Ovary (tissue), 3 donors: ENCODE measurements around the gene KCNMB1.

Source experiments
- POLR2A ChIP-seq: fragments of 450-650 bp; IDR thresholded peaks from one replicate; pipeline ENCODE4 v1.6.1; 2017; ENCODE audit warnings: antibody characterized with exemption, mild to moderate bottlenecking, moderate library complexity
- TF ChIP-seq, protein P1 (sequence below), 3 donors: fragments of 450-650 bp in 2 of 3; fragments of 200-600 bp in 1 of 3; IDR thresholded peaks; one replicate each; pipeline versions ENCODE4 v1.5.1 to v1.8.0; 2016 to 2022; ENCODE audit warnings: antibody characterized with exemption in 3 of 3, mild to moderate bottlenecking in 1 of 3
- donor health status: DM: no; HTN: no; CAD: no.

DNA sequence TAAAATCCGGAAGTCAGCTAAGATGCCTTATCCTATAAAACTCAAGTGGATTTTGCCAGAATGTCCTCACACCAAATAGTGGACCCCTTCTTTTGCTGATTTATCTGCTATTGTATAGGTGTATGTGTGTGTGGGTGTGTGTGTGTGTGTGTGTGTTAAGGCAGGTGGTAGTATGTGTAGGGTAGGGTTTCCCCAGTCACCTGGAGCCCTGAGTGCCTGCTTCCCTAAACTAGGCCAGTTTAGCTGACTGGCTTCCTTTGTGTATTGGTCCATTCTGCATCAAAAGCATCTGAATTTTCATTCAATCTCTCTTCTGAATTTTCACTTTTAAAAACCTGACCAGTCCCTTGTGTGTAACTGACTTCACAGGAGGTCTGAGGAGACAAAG, 49.4 kb downstream of the KCNMB1 start:
- TF ChIP-seq, protein P1, sequence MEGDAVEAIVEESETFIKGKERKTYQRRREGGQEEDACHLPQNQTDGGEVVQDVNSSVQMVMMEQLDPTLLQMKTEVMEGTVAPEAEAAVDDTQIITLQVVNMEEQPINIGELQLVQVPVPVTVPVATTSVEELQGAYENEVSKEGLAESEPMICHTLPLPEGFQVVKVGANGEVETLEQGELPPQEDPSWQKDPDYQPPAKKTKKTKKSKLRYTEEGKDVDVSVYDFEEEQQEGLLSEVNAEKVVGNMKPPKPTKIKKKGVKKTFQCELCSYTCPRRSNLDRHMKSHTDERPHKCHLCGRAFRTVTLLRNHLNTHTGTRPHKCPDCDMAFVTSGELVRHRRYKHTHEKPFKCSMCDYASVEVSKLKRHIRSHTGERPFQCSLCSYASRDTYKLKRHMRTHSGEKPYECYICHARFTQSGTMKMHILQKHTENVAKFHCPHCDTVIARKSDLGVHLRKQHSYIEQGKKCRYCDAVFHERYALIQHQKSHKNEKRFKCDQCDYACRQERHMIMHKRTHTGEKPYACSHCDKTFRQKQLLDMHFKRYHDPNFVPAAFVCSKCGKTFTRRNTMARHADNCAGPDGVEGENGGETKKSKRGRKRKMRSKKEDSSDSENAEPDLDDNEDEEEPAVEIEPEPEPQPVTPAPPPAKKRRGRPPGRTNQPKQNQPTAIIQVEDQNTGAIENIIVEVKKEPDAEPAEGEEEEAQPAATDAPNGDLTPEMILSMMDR (IDR thresholded peaks at IDR 0.05): no peak
- no peak for TF ChIP-seq POLR2A
